Memory B cell (primary cell): ENCODE data around the gene NFATC2.

Experiments
- ATAC-seq: fragments of 150-1000 bp; cut with Tn5 transposase; 2 replicates; pipeline ENCODE4 v1.10.0; 2021; ENCODE audit warnings: low read depth, mild to moderate bottlenecking, moderate library complexity
- DNase-seq, 2 donors: peaks; one replicate each; pipeline ENCODE4 v3.0.0; 2022; ENCODE audit warnings: low spot score in 2 of 2
- H3K27ac Mint-ChIP-seq: one replicate; pipeline ENCODE4 v1.8.0; 2022; ENCODE audit warnings: mild to moderate bottlenecking, moderate library complexity, mixed read lengths
- H3K27me3 Mint-ChIP-seq: one replicate; pipeline ENCODE4 v1.8.0; 2022; ENCODE audit warnings: mixed read lengths
- H3K36me3 Mint-ChIP-seq: one replicate; pipeline ENCODE4 v1.8.0; 2022; ENCODE audit warnings: mild to moderate bottlenecking, mixed read lengths
- H3K4me1 Mint-ChIP-seq: one replicate; pipeline ENCODE4 v1.8.0; 2022; ENCODE audit warnings: mixed read lengths
- H3K4me3 Mint-ChIP-seq: one replicate; pipeline ENCODE4 v1.8.0; 2022; ENCODE audit warnings: mild to moderate bottlenecking, moderate library complexity, mixed read lengths
- H3K9me3 Mint-ChIP-seq: one replicate; pipeline ENCODE4 v1.8.0; 2022; ENCODE audit warnings: mixed read lengths

NFATC2 gene

DNA sequence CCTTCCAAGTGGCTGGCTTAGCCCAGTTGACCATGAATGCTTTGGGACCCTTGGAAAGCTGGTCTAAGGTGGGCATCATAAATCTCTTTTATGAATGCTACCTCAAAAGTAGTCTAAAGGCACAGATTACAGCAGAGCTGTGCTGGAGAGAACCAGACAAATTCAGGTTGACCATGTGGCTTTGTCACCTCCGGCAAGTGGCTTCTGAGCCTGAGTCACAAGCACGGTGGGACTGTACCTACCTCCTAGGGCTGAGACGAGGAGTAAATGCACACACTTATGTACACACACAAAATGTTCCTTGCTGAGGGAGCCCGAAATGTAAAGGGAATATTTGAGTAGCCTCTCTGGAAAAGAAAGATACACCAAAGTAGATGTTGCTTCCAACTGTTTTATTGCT, 155.9 kb downstream of the NFATC2 start:
- no peaks in the 10 kb centered on the region for H3K27me3 Mint-ChIP-seq
- peaks cover 17% of the 10 kb centered on the region for H3K4me1 Mint-ChIP-seq
- H3K4me3 Mint-ChIP-seq: no peak overlapping the region
- ATAC-seq (no peak), DNase-seq (no peak)
- peaks cover 12% of the 10 kb centered on the region for H3K36me3 Mint-ChIP-seq
- H3K9me3 Mint-ChIP-seq: no peaks in the 10 kb centered on the region
- no peak overlapping the region for H3K27ac Mint-ChIP-seq

DNA sequence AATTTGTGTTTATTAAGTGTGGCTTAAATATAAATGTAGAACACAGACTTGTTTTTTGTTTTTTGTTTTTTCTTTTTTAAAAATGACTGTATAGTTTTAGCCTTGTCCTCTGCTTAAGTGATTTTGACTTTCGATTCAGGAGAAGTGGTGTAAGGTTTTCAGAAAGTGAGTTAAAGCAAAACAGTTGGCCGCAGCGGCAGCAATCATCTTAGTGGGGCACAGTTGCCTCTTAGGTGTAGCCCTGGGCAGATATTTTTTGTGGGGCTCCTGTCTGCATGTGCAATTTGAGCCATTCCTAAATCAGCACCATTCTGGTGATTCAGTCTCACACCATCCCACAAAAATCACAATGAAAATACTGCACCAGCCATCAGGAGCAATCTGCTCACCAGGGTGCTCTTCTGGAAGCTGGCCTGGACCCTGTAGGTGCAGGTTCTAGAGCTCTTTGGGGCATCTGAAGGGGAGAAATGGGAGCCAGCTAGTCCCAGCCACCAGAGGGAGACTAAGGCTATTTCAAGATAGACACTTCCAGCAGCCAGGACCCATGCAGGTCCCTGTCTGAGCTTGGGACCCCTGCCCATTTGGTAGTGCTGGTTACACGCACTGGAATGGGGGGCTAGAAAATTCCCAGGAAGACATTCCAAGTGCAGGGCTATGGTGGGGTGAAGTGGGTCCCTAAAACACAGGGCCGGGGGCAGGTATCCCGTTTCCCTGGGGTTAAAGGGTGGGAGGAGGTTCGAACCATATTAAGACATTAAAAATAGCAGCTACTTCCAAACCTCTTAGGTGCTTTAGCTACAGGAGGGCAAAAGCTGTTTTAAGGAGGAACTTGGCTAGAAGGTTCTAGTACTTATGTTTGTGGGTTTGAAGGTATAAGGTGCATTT, 156.6 kb downstream of the NFATC2 start:
- peaks cover 20% of the 10 kb centered on the region for H3K4me1 Mint-ChIP-seq
- peak overlapping the region; percentile 33 for H3K27ac Mint-ChIP-seq
- peaks cover 12% of the 10 kb centered on the region for H3K36me3 Mint-ChIP-seq
- no peaks in the 10 kb centered on the region for H3K9me3 Mint-ChIP-seq
- ATAC-seq (peak; percentile 75), DNase-seq (peak; percentile 31 to 48)
- no peak overlapping the region for H3K4me3 Mint-ChIP-seq
- no peaks in the 10 kb centered on the region for H3K27me3 Mint-ChIP-seq

DNA sequence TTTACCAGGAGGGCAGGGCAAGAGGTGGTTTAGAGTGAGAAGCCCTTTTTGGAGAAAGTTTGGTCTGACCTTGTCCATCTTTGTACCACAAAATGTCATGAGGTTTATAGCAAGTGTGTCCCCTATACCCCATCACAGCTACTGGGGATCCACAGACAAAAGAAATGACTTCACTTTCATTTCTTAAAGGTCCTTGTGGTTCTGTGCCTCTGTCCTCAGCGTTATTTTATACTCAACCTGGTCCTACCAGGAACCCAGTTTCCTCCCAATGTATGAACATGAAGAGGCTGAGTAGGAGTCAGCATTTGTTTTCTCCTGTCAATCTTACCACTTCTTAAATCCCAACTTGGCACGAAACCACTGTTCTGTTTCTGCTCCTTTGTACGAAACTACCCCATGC, 157.6 kb downstream of the NFATC2 start:
- Mint-ChIP-seq H3K4me1 (peaks cover 27% of the 10 kb centered on the region), H3K27ac (no peak overlapping the region), H3K9me3 (peaks cover 3% of the 10 kb centered on the region), H3K36me3 (peaks cover 14% of the 10 kb centered on the region), H3K27me3 (no peaks in the 10 kb centered on the region), H3K4me3 (no peak overlapping the region)
- ATAC-seq (no peak), DNase-seq (no peak)

DNA sequence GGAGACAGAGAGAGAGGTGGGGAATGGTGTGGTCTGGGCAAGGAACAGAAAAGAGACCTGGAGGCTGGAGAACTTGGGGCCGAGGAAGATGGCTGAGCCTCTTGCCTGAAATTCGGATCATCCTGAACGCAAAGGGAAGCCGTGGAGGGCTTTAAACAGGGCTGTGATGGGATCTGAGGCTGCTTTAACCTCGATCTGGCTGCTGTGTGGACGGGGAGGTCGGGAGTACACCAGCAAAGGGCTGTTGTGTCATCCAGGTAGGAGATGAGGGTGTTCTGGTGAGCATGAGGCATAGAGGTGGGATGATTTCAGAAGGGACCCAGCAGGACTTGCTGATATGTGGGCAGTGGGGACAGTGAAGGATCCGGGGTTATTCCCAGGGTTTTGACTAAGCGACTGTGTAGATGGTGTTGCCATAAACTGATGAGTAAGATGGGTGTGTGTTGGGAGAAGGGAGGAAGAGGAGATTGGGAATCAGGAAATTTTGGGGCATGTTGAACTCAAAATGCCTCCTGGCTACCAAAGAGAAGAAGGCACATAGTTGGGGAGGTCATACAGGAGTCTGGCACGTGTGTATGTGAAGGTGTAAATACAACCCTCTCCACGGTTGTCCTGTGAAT, 158.5 kb downstream of the NFATC2 start:
- DNase-seq (no peak), ATAC-seq (no peak)
- Mint-ChIP-seq H3K27me3 (no peaks in the 10 kb centered on the region), H3K36me3 (peaks cover 12% of the 10 kb centered on the region), H3K9me3 (peaks cover 3% of the 10 kb centered on the region), H3K27ac (peak overlapping the region; percentile 4), H3K4me1 (peaks cover 25% of the 10 kb centered on the region), H3K4me3 (no peak overlapping the region)

DNA sequence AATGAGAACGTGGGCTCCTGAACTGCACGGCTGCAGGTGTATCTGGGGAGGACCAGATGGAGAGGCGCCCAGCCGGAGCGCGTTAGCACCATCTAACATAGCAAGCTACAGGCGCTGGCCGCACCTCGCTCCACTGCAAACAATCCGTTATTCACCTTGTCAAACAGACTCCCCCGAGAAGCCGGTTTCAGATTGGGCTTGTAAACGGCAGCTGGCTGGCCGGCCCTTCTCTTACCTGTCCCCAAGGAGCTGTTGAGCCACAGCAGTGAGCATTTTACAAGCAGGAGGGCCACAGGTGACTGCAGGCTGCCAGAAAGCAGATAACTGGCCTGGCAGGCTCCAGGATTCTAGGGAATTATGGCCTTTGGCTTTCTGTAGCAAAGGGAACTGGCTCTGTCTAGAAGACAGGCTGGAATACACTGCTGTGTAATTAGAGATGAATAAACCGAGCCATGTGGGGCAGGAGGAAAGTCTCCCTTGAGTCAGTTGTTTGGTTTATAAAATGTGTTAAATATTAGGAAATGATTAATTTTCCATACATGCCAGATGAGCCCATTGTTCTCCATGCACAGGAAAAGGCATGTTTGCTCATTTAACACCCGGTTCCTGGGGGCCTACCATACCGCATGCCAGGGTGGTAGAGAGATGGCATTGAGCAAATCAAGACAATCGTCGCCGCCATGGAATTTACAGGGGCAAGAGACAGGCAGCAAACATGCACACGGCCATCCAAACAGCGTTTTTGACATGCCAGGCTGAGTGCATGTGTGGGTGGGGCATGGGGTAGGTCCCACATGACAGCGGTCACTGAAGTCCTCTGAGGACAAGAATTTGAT, 159.3 kb downstream of the NFATC2 start:
- no peaks in the 10 kb centered on the region for H3K27me3 Mint-ChIP-seq
- peaks cover 4% of the 10 kb centered on the region for H3K9me3 Mint-ChIP-seq
- no peak for ATAC-seq
- H3K27ac Mint-ChIP-seq: peak overlapping the region; percentile 4
- DNase-seq: no peak
- H3K4me1 Mint-ChIP-seq: peaks cover 21% of the 10 kb centered on the region
- no peak overlapping the region for H3K4me3 Mint-ChIP-seq
- peaks cover 10% of the 10 kb centered on the region for H3K36me3 Mint-ChIP-seq

DNA sequence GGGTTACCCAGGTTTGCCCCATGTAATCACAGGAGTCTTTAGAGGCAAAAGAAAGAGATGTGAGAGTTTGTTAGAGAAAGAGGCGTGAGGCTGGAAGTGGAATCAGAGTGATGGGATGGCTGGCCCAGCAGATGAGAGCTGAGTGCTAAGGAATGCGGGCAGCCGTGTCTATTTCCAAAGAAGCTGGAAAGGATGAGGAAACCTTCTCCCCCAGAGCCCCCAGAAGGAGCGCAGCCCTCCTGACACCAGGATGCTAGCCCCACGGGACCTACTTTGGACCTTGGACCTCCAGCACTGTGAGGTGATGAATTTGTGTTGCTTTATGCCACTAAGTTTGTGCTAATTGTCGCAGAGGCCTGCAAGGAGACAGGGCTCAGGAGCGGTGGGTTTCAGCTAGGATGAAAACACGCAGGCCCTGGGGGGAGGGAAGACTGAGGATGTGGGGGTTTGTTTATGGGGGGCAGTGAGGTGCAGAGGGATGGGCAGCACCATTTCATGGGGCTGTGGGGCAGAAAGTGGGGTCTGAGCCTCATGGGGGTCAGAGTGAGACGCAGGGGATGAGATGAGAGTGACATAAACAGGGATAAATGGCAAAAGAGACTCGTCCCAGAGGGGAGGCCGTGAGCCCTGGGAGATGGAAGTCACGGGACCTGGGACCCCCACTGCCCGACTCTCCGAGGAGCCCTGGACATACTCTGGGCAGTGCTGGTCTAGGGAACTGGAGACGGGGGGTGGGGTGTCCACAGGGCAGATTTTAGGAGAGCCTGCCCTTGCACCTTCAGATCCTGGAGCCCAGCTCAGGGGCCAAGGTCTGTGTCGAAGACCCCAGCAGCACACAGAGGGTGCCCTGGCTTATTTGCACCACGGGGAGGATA, 160.2 kb downstream of the NFATC2 start:
- peaks cover 24% of the 10 kb centered on the region for H3K4me1 Mint-ChIP-seq
- H3K36me3 Mint-ChIP-seq: peaks cover 14% of the 10 kb centered on the region
- no peak overlapping the region for H3K27ac Mint-ChIP-seq
- no peak overlapping the region for H3K4me3 Mint-ChIP-seq
- no peak for ATAC-seq
- H3K9me3 Mint-ChIP-seq: peaks cover 4% of the 10 kb centered on the region
- no peak for DNase-seq
- no peaks in the 10 kb centered on the region for H3K27me3 Mint-ChIP-seq

DNA sequence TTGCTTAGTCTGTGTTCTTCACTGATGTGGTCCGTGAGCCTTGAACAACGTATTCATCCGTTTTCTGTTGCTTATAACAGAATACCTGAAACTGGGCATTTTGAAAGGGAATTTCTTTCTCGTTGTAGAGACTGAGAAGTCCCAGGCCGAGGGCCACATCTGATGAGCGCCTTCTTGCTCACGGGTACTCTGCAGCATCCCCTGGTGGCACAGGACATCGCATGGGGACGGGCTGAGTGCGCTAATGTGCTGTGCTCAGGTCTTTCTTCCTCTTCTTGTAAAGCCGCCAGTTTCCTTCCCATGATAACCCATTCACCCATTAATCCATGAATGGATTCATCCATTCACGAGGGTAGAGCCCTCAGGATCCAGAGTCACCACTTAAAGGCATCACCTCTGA, 161.0 kb downstream of the NFATC2 start:
- no peak overlapping the region for H3K4me3 Mint-ChIP-seq
- ATAC-seq (no peak), DNase-seq (no peak)
- peaks cover 4% of the 10 kb centered on the region for H3K9me3 Mint-ChIP-seq
- H3K27me3 Mint-ChIP-seq: no peaks in the 10 kb centered on the region
- H3K36me3 Mint-ChIP-seq: peaks cover 14% of the 10 kb centered on the region
- no peak overlapping the region for H3K27ac Mint-ChIP-seq
- H3K4me1 Mint-ChIP-seq: peaks cover 22% of the 10 kb centered on the region

DNA sequence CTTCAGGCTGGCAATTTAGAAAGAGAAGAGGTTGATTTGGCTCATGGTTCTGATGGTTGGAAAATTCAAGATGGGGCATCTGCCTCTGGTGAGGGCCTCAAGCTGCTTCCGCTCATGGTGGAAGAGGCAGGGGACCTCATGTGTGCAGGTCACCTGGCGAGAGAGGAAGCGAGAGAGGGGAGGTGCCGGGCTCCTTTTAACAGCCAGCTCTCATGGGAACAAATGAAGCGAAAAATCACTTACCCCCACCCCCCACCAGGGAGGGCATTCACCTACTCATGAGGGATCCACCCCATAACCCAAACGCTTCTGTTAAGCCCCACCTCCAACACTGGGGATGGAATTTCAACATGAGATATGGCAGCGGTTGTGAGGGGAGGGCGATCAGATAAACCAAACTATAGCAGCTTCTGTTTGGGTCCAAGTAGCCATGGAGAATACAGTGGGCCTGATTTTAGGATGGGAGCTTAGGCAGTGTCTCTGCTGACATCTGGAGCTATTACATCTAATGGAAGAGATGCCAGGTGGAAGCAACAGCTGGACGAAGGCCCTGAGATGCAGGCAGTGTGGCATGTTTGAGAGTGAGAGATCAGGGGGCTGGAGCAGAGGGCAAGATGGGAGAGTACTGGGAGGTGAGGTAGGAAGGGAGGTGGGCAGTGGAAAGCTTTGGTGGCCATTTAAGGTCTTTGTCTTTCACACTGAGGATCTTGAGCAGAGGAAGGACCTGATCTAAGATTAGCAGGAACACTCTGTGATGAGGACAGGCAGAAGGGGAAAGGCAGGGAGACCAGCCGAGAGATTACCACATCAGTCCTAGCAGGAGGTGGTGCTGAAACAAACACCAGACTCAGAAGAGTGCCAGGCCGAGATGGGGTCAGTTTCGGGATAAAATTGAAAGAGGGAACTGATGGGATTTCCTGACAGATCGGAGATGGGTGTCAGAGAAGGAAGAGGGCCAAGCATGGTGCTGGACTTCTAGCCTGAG, 161.8 kb downstream of the NFATC2 start:
- H3K4me1 Mint-ChIP-seq: peaks cover 18% of the 10 kb centered on the region
- ATAC-seq: peak; percentile 82
- H3K27ac Mint-ChIP-seq: peak overlapping the region; percentile 59
- no peaks in the 10 kb centered on the region for H3K27me3 Mint-ChIP-seq
- H3K9me3 Mint-ChIP-seq: peaks cover 4% of the 10 kb centered on the region
- DNase-seq: peak in 1 of 2 donors; percentile 20
- H3K36me3 Mint-ChIP-seq: peaks cover 14% of the 10 kb centered on the region
- H3K4me3 Mint-ChIP-seq: peak overlapping the region; percentile 24

DNA sequence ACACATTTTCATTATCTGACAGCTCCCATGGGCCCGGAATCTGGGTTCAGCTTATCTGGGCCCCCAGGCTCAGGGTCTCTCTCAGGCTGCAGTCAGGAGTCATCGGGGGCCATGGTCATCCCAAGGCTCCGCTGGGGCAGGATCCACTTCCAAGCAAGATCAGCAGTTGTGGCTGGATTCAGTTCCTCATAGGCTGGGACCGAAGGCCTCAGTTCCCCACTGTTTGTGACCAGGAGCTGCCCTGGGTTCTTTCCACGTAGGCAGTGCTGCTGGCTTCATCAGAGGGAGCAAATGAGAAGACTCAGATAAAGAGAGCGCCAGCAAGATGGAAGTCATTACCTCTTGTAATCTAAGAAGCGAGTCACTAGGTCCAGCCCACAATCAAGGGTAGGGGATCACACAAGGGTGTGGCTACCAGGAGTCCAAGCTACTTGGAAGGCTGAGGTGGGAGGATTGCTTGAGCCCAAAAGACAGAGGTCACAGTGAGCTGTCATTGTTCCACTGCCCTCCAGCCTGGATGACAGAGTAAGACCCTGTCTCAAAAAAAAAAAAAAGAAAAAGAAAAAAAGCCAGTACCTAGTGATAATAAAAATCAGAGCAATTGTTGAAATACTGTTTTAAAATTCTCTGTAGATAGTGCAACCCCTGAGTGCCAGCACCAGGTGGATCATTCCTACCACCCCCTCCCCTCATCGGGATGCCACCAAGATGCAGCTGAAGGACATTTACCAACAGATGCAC, 162.7 kb downstream of the NFATC2 start:
- Mint-ChIP-seq H3K27ac (peak overlapping the region; percentile 59), H3K36me3 (peaks cover 14% of the 10 kb centered on the region), H3K9me3 (peaks cover 4% of the 10 kb centered on the region), H3K4me3 (no peak overlapping the region), H3K27me3 (no peaks in the 10 kb centered on the region), H3K4me1 (peaks cover 18% of the 10 kb centered on the region)
- DNase-seq: no peak
- ATAC-seq: no peak

DNA sequence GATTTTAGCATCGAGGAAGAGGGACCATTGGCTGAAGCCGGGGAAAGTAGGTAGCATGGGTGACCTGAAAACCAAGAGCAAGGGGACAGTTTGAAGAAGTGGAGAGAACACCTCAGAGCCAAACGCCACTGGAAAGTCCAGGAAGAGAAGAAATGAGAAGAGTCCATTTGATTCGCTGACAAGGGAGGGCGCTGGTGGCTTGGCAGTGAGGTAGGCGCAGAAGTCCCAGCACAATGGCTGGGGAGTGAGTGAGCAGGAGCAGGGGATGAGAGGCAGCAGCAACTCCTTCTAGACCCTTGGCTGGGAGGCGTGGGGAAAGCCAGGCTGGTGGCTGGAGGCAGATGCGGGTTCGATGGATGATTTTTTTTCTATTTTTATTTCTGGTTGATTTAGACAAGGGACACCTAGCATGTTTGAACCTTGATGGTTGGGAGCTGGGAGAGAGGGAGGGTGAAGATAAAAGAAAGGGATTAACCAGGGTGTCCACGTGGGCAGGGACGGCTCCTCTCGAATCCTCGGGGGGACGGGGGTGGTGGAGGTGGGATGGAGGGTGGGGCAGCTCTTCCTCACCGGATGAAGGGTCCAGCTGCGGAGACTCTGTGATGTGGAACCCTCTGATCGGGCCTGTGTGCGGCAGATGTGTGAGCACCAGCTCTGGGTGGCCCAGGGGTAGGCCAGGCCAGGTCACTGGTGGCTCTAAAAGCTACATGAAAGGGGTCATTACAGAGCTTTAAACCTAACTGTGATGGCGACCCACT, 164.2 kb downstream of the NFATC2 start:
- no peak overlapping the region for H3K4me3 Mint-ChIP-seq
- ATAC-seq: no peak
- H3K27ac Mint-ChIP-seq: no peak overlapping the region

DNA sequence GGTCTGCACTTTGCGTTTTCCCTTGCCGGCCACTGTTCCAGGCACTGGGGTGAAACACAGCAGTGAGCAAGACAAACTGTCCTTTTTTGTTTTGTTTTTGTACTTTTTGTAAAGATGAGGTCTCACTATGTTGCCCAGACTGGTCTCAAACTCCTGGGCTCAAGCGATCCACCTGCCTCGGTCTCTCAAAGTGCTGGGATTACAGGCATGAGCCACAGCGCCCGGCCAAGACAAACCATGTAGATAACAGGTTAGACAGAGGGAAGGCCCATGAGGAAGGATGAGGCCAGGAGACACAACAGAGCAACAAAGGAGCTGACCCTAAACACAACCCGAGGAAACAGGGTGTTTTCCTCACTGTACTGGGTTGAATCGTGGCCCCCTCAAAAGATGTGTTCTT, 165.4 kb downstream of the NFATC2 start:
- ATAC-seq (no peak), DNase-seq (no peak)
- Mint-ChIP-seq H3K36me3 (peaks cover 14% of the 10 kb centered on the region), H3K27me3 (no peaks in the 10 kb centered on the region), H3K9me3 (peaks cover 4% of the 10 kb centered on the region), H3K4me3 (no peak overlapping the region), H3K4me1 (peaks cover 18% of the 10 kb centered on the region), H3K27ac (no peak overlapping the region)

More for the DNA sequence above, 164.2 kb downstream of the NFATC2 start:
- Mint-ChIP-seq H3K36me3 (peaks cover 14% of the 10 kb centered on the region), H3K4me1 (peaks cover 18% of the 10 kb centered on the region), H3K27me3 (no peaks in the 10 kb centered on the region), H3K9me3 (peaks cover 4% of the 10 kb centered on the region)
- no peak for DNase-seq
